ENCODE measurements around the gene LMO7.
"Not testable (repeated sequence)": the region's sequence is repeated elsewhere in the genome, so short reads cannot be mapped to it uniquely, and the experiment has no call there.

The LMO7 gene

GRCh38 chr13:75705908-75706307 lies 69.8 kb downstream of the LMO7 start:
- TF ChIP-seq JUND (IDR thresholded peaks at IDR 0.05; ENCODE audit: low read depth), result no peak
- in situ Hi-C loops (cut with HindIII; ENCODE audit: low pct_unique_long_range_greater_than_20kb, low sequenced_read_pairs), result no loop called here

GRCh38 chr13:75713852-75714251 lies 77.7 kb downstream of the LMO7 start:
- no peak for DNase-seq (ENCODE audit: low read depth in 1 of 2, low spot score in 1 of 2)
- no peak for TF ChIP-seq JUND (IDR thresholded peaks at IDR 0.05; ENCODE audit: low read depth)
- in situ Hi-C loops (cut with HindIII; ENCODE audit: low pct_unique_long_range_greater_than_20kb, low sequenced_read_pairs), result no loop called here

More at GRCh38 chr13:75705908-75706307, 69.8 kb downstream of the LMO7 start:
- DNase-seq (ENCODE audit: low read depth in 1 of 2, low spot score in 1 of 2), result no peak

GRCh38 chr13:75715601-75716523 lies 79.7 kb downstream of the LMO7 start:
- no peak for TF ChIP-seq JUND (IDR thresholded peaks at IDR 0.05; ENCODE audit: low read depth)
- peak in 1 of 2 experiments; percentile 24 for DNase-seq (ENCODE audit: low read depth in 1 of 2, low spot score in 1 of 2)
- in situ Hi-C loops (cut with HindIII; ENCODE audit: low pct_unique_long_range_greater_than_20kb, low sequenced_read_pairs), result no loop called here

- in situ Hi-C loops (cut with HindIII; ENCODE audit: low pct_unique_long_range_greater_than_20kb, low sequenced_read_pairs), result no loop called here
- no peak for DNase-seq (ENCODE audit: low read depth in 1 of 2, low spot score in 1 of 2)
- TF ChIP-seq JUND (IDR thresholded peaks at IDR 0.05; ENCODE audit: low read depth), result no peak
Measured at GRCh38 chr13:75717525-75717924, 81.4 kb downstream of the LMO7 start.

GRCh38 chr13:75721307-75721706 lies 85.2 kb downstream of the LMO7 start:
- DNase-seq (ENCODE audit: low read depth in 1 of 2, low spot score in 1 of 2), result no peak
- in situ Hi-C loops (cut with HindIII; ENCODE audit: low pct_unique_long_range_greater_than_20kb, low sequenced_read_pairs), result no loop called here
- no peak for TF ChIP-seq JUND (IDR thresholded peaks at IDR 0.05; ENCODE audit: low read depth)

GRCh38 chr13:75723901-75724300 lies 87.8 kb downstream of the LMO7 start:
- no peak for DNase-seq (ENCODE audit: low read depth in 1 of 2, low spot score in 1 of 2)
- in situ Hi-C loops (cut with HindIII; ENCODE audit: low pct_unique_long_range_greater_than_20kb, low sequenced_read_pairs), result no loop called here
- TF ChIP-seq JUND (IDR thresholded peaks at IDR 0.05; ENCODE audit: low read depth), result no peak

GRCh38 chr13:75724752-75725517 lies 88.8 kb downstream of the LMO7 start:
- TF ChIP-seq JUND (IDR thresholded peaks at IDR 0.05; ENCODE audit: low read depth), result no peak
- DNase-seq (ENCODE audit: low read depth in 1 of 2, low spot score in 1 of 2), result peak in 1 of 2 experiments; percentile 27
- in situ Hi-C loops (cut with HindIII; ENCODE audit: low pct_unique_long_range_greater_than_20kb, low sequenced_read_pairs), result no loop called here

- DNase-seq (ENCODE audit: low read depth in 1 of 2, low spot score in 1 of 2), result peak in 1 of 2 experiments; percentile 34
- TF ChIP-seq JUND (IDR thresholded peaks at IDR 0.05; ENCODE audit: low read depth), result no peak
Measured at GRCh38 chr13:75725736-75726135, 89.6 kb downstream of the LMO7 start.

GRCh38 chr13:75726306-75726705 lies 90.2 kb downstream of the LMO7 start:
- in situ Hi-C loops (cut with HindIII; ENCODE audit: low pct_unique_long_range_greater_than_20kb, low sequenced_read_pairs), result no loop called here
- DNase-seq (ENCODE audit: low read depth in 1 of 2, low spot score in 1 of 2), result no peak
- TF ChIP-seq JUND (IDR thresholded peaks at IDR 0.05; ENCODE audit: low read depth), result no peak

More at GRCh38 chr13:75725736-75726135, 89.6 kb downstream of the LMO7 start:
- in situ Hi-C loops (cut with HindIII; ENCODE audit: low pct_unique_long_range_greater_than_20kb, low sequenced_read_pairs), result no loop called here

- in situ Hi-C loops (cut with HindIII; ENCODE audit: low pct_unique_long_range_greater_than_20kb, low sequenced_read_pairs); DNase-seq (ENCODE audit: low read depth in 1 of 2, low spot score in 1 of 2): not testable (repeated sequence)
Measured at GRCh38 chr13:75733113-75733512, 97.0 kb downstream of the LMO7 start.

GRCh38 chr13:75736173-75736572 lies 100.0 kb downstream of the LMO7 start:
- TF ChIP-seq JUND (IDR thresholded peaks at IDR 0.05; ENCODE audit: low read depth), result no peak
- in situ Hi-C loops (cut with HindIII; ENCODE audit: low pct_unique_long_range_greater_than_20kb, low sequenced_read_pairs), result no loop called here
- DNase-seq (ENCODE audit: low read depth in 1 of 2, low spot score in 1 of 2), result no peak

- no peak for TF ChIP-seq JUND (IDR thresholded peaks at IDR 0.05; ENCODE audit: low read depth)
- in situ Hi-C loops (cut with HindIII; ENCODE audit: low pct_unique_long_range_greater_than_20kb, low sequenced_read_pairs), result no loop called here
- no peak for DNase-seq (ENCODE audit: low read depth in 1 of 2, low spot score in 1 of 2)
Measured at GRCh38 chr13:75738841-75739240, 102.7 kb downstream of the LMO7 start.
